Progenitor cell of endocrine pancreas (in vitro differentiated cells): Measurements from ENCODE around the gene POMGNT1. TPM values are rescaled to one million over a fixed set of nuclear protein-coding genes. Genes with fewer than 3 reads are reported as not detected.

Experiments used
- DNase-seq: peaks from one replicate; pipeline ENCODE4 v3.0.0; 2021; ENCODE audit warnings: low spot score; ENCODE audit not compliant: unreplicated experiment
- H3K27ac Mint-ChIP-seq: 2 replicates; pipeline ENCODE4 v1.8.0; 2021; ENCODE audit warnings: mild to moderate bottlenecking, moderate library complexity, mixed read lengths
- H3K27me3 Mint-ChIP-seq: 2 replicates; pipeline ENCODE4 v1.8.0; 2021; ENCODE audit warnings: mixed read lengths
- H3K36me3 Mint-ChIP-seq: 2 replicates; pipeline ENCODE4 v1.8.0; 2022; ENCODE audit warnings: mixed read lengths; ENCODE audit not compliant: insufficient read depth
- H3K4me1 Mint-ChIP-seq: 2 replicates; pipeline ENCODE4 v1.8.0; 2021; ENCODE audit warnings: low read depth, mixed read lengths
- H3K4me3 Mint-ChIP-seq: 2 replicates; pipeline ENCODE4 v1.8.0; 2021; ENCODE audit warnings: low read depth, mild to moderate bottlenecking, moderate library complexity, mixed read lengths
- H3K9me3 Mint-ChIP-seq: 2 replicates; pipeline ENCODE4 v1.8.0; 2021; ENCODE audit warnings: low read depth, mixed read lengths
- CTCF ChIP-seq: fragments of 200-600 bp; sonication (generic); IDR thresholded peaks from one replicate; pipeline ENCODE4 v1.5.0; 2021; ENCODE audit warnings: antibody characterized with exemption, mild to moderate bottlenecking; ENCODE audit not compliant: unreplicated experiment
- total RNA-seq: library from RNA; stranded (reverse); gene quantifications from 2 replicates; pipeline ENCODE4 v1.2.1, GENCODE V29; 2021

Gene POMGNT1
- total RNA-seq, 1 donor from 2014 or later, result 102 TPM

- TF ChIP-seq CTCF, result no peak
- Mint-ChIP-seq H3K27me3 (no peaks in the 10 kb centered on the region), H3K4me1 (no peaks in the 10 kb centered on the region), H3K9me3 (no peaks in the 10 kb centered on the region), H3K36me3 (no peaks in the 10 kb centered on the region), H3K27ac (no peak overlapping the region), H3K4me3 (no peak overlapping the region)
- DNase-seq, result no peak
Measured at GRCh38 chr1:46211051-46211450, 12.8 kb upstream of the POMGNT1 start.

- no peak for DNase-seq
- Mint-ChIP-seq H3K27ac (no peak overlapping the region), H3K27me3 (no peaks in the 10 kb centered on the region), H3K36me3 (no peaks in the 10 kb centered on the region), H3K4me3 (no peak overlapping the region), H3K9me3 (no peaks in the 10 kb centered on the region), H3K4me1 (no peaks in the 10 kb centered on the region)
- no peak for TF ChIP-seq CTCF
Measured at GRCh38 chr1:46210561-46210960, 12.3 kb upstream of the POMGNT1 start.

- no peak for TF ChIP-seq CTCF
- no peaks in the 10 kb centered on the region for H3K36me3 Mint-ChIP-seq
- H3K27ac Mint-ChIP-seq, result no peak overlapping the region
- no peak overlapping the region for H3K4me3 Mint-ChIP-seq
- H3K9me3 Mint-ChIP-seq, result no peaks in the 10 kb centered on the region
- no peak for DNase-seq
- peaks cover 11% of the 10 kb centered on the region for H3K4me1 Mint-ChIP-seq
- H3K27me3 Mint-ChIP-seq, result peaks cover 14% of the 10 kb centered on the region
Measured at GRCh38 chr1:46206399-46206798, 8.2 kb upstream of the POMGNT1 start.

- Mint-ChIP-seq H3K36me3 (no peaks in the 10 kb centered on the region), H3K4me1 (peaks cover 11% of the 10 kb centered on the region), H3K9me3 (no peaks in the 10 kb centered on the region), H3K27me3 (peaks cover 14% of the 10 kb centered on the region), H3K4me3 (no peak overlapping the region), H3K27ac (no peak overlapping the region)
- DNase-seq, result no peak
- TF ChIP-seq CTCF, result no peak
Measured at GRCh38 chr1:46205791-46206190, 7.6 kb upstream of the POMGNT1 start.

GRCh38 chr1:46205141-46205540 lies 6.9 kb upstream of the POMGNT1 start:
- peaks cover 11% of the 10 kb centered on the region for H3K4me1 Mint-ChIP-seq
- no peak for TF ChIP-seq CTCF
- no peak for DNase-seq
- no peak overlapping the region for H3K27ac Mint-ChIP-seq
- H3K9me3 Mint-ChIP-seq, result no peaks in the 10 kb centered on the region
- no peak overlapping the region for H3K4me3 Mint-ChIP-seq
- no peaks in the 10 kb centered on the region for H3K36me3 Mint-ChIP-seq
- peaks cover 14% of the 10 kb centered on the region for H3K27me3 Mint-ChIP-seq
